GM23338 (cell line): ENCODE results near the gene CD58. TPM values are rescaled to one million over a fixed set of nuclear protein-coding genes. Genes with fewer than 3 reads are reported as not detected.

Source experiments
- ATAC-seq: fragments of 200-7000 bp; cut with Tn5 transposase; 3 replicates; pipeline ENCODE4 v1.9.1; 2020
- DNase-seq: peaks from one replicate; pipeline ENCODE4 v3.0.0-alpha.2; 2015; ENCODE audit warnings: low spot score
- H2AFZ ChIP-seq: fragments of 200-600 bp; sonication (generic); 2 replicates; pipeline ENCODE4 v1.8.0; 2016; ENCODE audit warnings: antibody characterized with exemption, mild to moderate bottlenecking, moderate library complexity
- H3F3A ChIP-seq: fragments of 200-600 bp; sonication (generic); replicated peaks from 2 replicates; pipeline ENCODE4 v1.8.0; 2017; ENCODE audit warnings: antibody characterized with exemption, mixed run types, low read depth
- H3K27ac ChIP-seq: fragments of 200-600 bp; sonication (generic); 2 replicates; pipeline ENCODE4 v1.6.1; 2016; ENCODE audit warnings: low read depth
- H3K27me3 ChIP-seq: fragments of 200-600 bp; sonication (generic); 2 replicates; pipeline ENCODE4 v1.8.0; 2016; ENCODE audit warnings: mild to moderate bottlenecking, mixed run types, moderate library complexity; ENCODE audit not compliant: insufficient read depth
- H3K36me3 ChIP-seq: fragments of 200-600 bp; sonication (generic); 2 replicates; pipeline ENCODE4 v1.8.0; 2016; ENCODE audit warnings: mild to moderate bottlenecking; ENCODE audit not compliant: insufficient read depth
- H3K4me1 ChIP-seq: fragments of 200-600 bp; sonication (generic); 2 replicates; pipeline ENCODE4 v1.8.0; 2016; ENCODE audit warnings: mild to moderate bottlenecking, moderate library complexity; ENCODE audit not compliant: insufficient read depth
- H3K4me2 ChIP-seq: fragments of 200-600 bp; sonication (generic); 2 replicates; pipeline ENCODE4 v1.7.1; 2017; ENCODE audit warnings: mixed run types
- H3K4me3 ChIP-seq: fragments of 200-600 bp; sonication (generic); 2 replicates; pipeline ENCODE4 v1.6.1; 2016; ENCODE audit warnings: mixed run types
- H3K79me2 ChIP-seq: fragments of 200-600 bp; sonication (generic); replicated peaks from 2 replicates; pipeline ENCODE4 v1.8.0; 2017; ENCODE audit warnings: mild to moderate bottlenecking; ENCODE audit not compliant: insufficient read depth
- H3K9me2 ChIP-seq: fragments of 200-600 bp; sonication (generic); 2 replicates; pipeline ENCODE4 v1.8.0; 2017; ENCODE audit not compliant: insufficient read depth
- H4K20me1 ChIP-seq: fragments of 200-600 bp; sonication (generic); replicated peaks from 2 replicates; pipeline ENCODE4 v1.8.0; 2017; ENCODE audit warnings: mild to moderate bottlenecking; ENCODE audit not compliant: insufficient read depth
- H3K27ac Mint-ChIP-seq: 2 replicates; pipeline ENCODE4 v1.8.0; 2020; ENCODE audit warnings: inconsistent platforms, mild to moderate bottlenecking, moderate library complexity, mixed read lengths
- H3K27me3 Mint-ChIP-seq: 3 replicates; pipeline ENCODE4 v1.8.0; 2022; ENCODE audit warnings: low read depth, mild to moderate bottlenecking, moderate library complexity, mixed read lengths, inconsistent platforms; ENCODE audit not compliant: insufficient read depth, poor library complexity
- H3K36me3 Mint-ChIP-seq: 3 replicates; pipeline ENCODE4 v1.8.0; 2021; ENCODE audit warnings: low read depth, mild to moderate bottlenecking, inconsistent platforms, moderate library complexity, mixed read lengths
- H3K4me1 Mint-ChIP-seq: 3 replicates; pipeline ENCODE4 v1.8.0; 2020; ENCODE audit warnings: mild to moderate bottlenecking, inconsistent platforms, mixed read lengths
- H3K4me3 Mint-ChIP-seq: 3 replicates; pipeline ENCODE4 v1.8.0; 2021; ENCODE audit warnings: moderate library complexity, mild to moderate bottlenecking, inconsistent platforms, mixed read lengths
- H3K9me3 Mint-ChIP-seq: 3 replicates; pipeline ENCODE4 v1.8.0; 2020; ENCODE audit warnings: moderate library complexity, mild to moderate bottlenecking, inconsistent platforms, mixed read lengths
- CREB1 ChIP-seq: fragments of 250-450 bp; sonication (Bioruptor Pico); IDR thresholded peaks from 2 replicates; pipeline ENCODE4 v1.5.0; 2020; ENCODE audit warnings: low read depth, mild to moderate bottlenecking, moderate library complexity
- EZH2 ChIP-seq: fragments of 200-600 bp; sonication (generic); IDR thresholded peaks from one replicate; pipeline ENCODE4 v1.8.0; 2017; ENCODE audit warnings: antibody characterized with exemption, mild to moderate bottlenecking, low read depth; ENCODE audit not compliant: unreplicated experiment
- EZH2phosphoT487 ChIP-seq: fragments of 200-600 bp; sonication (generic); IDR thresholded peaks from one replicate; pipeline ENCODE4 v1.8.1; 2018; ENCODE audit warnings: antibody characterized with exemption; ENCODE audit not compliant: unreplicated experiment
- JUNB ChIP-seq: IDR thresholded peaks from one replicate; pipeline ENCODE4 v1.6.1; 2016; ENCODE audit warnings: antibody characterized with exemption; ENCODE audit not compliant: unreplicated experiment
- NANOG ChIP-seq: IDR thresholded peaks from 2 replicates; pipeline ENCODE4 v1.6.1; 2016; ENCODE audit warnings: antibody characterized with exemption, borderline replicate concordance
- POLR2AphosphoS5 ChIP-seq: IDR thresholded peaks from 2 replicates; pipeline ENCODE4 v1.6.1; 2016; ENCODE audit warnings: antibody characterized with exemption, low read depth
- STAT1 ChIP-seq: IDR thresholded peaks from one replicate; pipeline ENCODE4 v1.6.1; 2016; ENCODE audit warnings: antibody characterized with exemption; ENCODE audit not compliant: unreplicated experiment
- ZNF114 ChIP-seq: fragments of 250-450 bp; sonication (Bioruptor Pico); IDR thresholded peaks from 2 replicates; pipeline ENCODE4 v1.5.0; 2020; ENCODE audit warnings: mild to moderate bottlenecking, moderate library complexity
- ZNF331 ChIP-seq: fragments of 250-450 bp; sonication (Bioruptor Pico); IDR thresholded peaks from 2 replicates; pipeline ENCODE4 v1.5.0; 2020; ENCODE audit warnings: low read depth, mild to moderate bottlenecking, moderate library complexity
- polyA plus RNA-seq: library from polyadenylated mRNA; unstranded; fragments of >200 nt; fragmentation: Nextera tagmentation; extraction: Ambion mirVana; gene quantifications from 2 replicates; pipeline ENCODE4 v1.2.1, GENCODE V29; 2016
- total RNA-seq: library from RNA; depleted of rRNA; stranded (reverse); fragments of >200 nt; shearing (Covaris generic); gene quantifications from 2 replicates; pipeline ENCODE4 v1.2.3, GENCODE V29; 2014
- TF ChIP-seq, protein P1 (sequence below): IDR thresholded peaks from one replicate; pipeline ENCODE4 v1.6.1; 2018; ENCODE audit warnings: antibody characterized with exemption; ENCODE audit not compliant: unreplicated experiment
- TF ChIP-seq, protein P2 (sequence below): IDR thresholded peaks from 2 replicates; pipeline ENCODE4 v1.6.1; 2016; ENCODE audit warnings: antibody characterized with exemption
- TF ChIP-seq, protein P3 (sequence below), 2 experiments: fragments of 200-600 bp in 1 of 2; sonication (generic) in 1 of 2; conservative IDR thresholded peaks; 2 replicates each; pipeline versions ENCODE4 v1.5.1 to v1.6.1; 2016 to 2017; ENCODE audit warnings: antibody characterized with exemption in 2 of 2, low read depth in 2 of 2, mild to moderate bottlenecking in 2 of 2, moderate library complexity in 1 of 2

CD58 gene
- total and polyA plus RNA-seq, 2 experiments from 2014 or later: 9.2 to 12.5 TPM

DNA sequence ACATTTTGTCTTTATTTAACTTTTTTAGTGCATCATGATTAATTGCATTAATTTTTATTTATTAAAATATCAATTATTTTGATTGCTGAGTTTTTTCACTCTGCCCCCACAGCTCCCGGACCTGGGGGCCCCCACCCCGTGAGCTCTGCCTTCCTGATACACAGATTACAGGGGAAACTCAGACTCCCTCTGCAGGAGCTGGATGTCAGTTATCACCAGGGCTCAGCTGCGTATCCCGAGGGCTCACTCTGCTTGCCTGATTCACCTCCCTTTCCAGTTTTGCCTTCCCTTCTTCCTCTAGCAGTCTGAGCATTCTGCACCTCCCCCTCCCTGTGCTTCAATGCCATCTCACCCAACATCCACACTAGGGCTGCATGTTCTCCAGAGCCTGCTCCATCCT lies 99.6 kb downstream of the CD58 start:
- DNase-seq: no peak
- TF ChIP-seq, protein P1, sequence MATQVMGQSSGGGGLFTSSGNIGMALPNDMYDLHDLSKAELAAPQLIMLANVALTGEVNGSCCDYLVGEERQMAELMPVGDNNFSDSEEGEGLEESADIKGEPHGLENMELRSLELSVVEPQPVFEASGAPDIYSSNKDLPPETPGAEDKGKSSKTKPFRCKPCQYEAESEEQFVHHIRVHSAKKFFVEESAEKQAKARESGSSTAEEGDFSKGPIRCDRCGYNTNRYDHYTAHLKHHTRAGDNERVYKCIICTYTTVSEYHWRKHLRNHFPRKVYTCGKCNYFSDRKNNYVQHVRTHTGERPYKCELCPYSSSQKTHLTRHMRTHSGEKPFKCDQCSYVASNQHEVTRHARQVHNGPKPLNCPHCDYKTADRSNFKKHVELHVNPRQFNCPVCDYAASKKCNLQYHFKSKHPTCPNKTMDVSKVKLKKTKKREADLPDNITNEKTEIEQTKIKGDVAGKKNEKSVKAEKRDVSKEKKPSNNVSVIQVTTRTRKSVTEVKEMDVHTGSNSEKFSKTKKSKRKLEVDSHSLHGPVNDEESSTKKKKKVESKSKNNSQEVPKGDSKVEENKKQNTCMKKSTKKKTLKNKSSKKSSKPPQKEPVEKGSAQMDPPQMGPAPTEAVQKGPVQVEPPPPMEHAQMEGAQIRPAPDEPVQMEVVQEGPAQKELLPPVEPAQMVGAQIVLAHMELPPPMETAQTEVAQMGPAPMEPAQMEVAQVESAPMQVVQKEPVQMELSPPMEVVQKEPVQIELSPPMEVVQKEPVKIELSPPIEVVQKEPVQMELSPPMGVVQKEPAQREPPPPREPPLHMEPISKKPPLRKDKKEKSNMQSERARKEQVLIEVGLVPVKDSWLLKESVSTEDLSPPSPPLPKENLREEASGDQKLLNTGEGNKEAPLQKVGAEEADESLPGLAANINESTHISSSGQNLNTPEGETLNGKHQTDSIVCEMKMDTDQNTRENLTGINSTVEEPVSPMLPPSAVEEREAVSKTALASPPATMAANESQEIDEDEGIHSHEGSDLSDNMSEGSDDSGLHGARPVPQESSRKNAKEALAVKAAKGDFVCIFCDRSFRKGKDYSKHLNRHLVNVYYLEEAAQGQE: no peak
- TF ChIP-seq STAT1 (no peak), POLR2AphosphoS5 (no peak), EZH2phosphoT487 (no peak), CREB1 (CRISPR knock-in tag) (no peak), NANOG (no peak), ZNF114 (no peak), ZNF331 (CRISPR knock-in tag) (no peak), JUNB (no peak), EZH2 (no peak)
- TF ChIP-seq, protein P2, sequence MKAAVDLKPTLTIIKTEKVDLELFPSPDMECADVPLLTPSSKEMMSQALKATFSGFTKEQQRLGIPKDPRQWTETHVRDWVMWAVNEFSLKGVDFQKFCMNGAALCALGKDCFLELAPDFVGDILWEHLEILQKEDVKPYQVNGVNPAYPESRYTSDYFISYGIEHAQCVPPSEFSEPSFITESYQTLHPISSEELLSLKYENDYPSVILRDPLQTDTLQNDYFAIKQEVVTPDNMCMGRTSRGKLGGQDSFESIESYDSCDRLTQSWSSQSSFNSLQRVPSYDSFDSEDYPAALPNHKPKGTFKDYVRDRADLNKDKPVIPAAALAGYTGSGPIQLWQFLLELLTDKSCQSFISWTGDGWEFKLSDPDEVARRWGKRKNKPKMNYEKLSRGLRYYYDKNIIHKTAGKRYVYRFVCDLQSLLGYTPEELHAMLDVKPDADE: no peak
- TF ChIP-seq, protein P3, sequence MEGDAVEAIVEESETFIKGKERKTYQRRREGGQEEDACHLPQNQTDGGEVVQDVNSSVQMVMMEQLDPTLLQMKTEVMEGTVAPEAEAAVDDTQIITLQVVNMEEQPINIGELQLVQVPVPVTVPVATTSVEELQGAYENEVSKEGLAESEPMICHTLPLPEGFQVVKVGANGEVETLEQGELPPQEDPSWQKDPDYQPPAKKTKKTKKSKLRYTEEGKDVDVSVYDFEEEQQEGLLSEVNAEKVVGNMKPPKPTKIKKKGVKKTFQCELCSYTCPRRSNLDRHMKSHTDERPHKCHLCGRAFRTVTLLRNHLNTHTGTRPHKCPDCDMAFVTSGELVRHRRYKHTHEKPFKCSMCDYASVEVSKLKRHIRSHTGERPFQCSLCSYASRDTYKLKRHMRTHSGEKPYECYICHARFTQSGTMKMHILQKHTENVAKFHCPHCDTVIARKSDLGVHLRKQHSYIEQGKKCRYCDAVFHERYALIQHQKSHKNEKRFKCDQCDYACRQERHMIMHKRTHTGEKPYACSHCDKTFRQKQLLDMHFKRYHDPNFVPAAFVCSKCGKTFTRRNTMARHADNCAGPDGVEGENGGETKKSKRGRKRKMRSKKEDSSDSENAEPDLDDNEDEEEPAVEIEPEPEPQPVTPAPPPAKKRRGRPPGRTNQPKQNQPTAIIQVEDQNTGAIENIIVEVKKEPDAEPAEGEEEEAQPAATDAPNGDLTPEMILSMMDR (conservative IDR thresholded peaks at IDR 0.05; ENCODE audit: low read depth in 2 of 2): no peak
- Histone ChIP-seq H3K27me3 (no peaks in the 10 kb centered on the region), H3K4me3 (no peak overlapping the region), H3K9me2 (no peaks in the 10 kb centered on the region; the same call in 1 of the 2 replicates), H3K4me2 (no peak overlapping the region), H2AFZ (no peak overlapping the region), H4K20me1 (no peaks in the 10 kb centered on the region), H3K79me2 (no peaks in the 10 kb centered on the region), H3K4me1 (no peaks in the 10 kb centered on the region), H3K27ac (no peak overlapping the region), H3K36me3 (no peaks in the 10 kb centered on the region), H3F3A (no peaks in the 10 kb centered on the region)
- Mint-ChIP-seq H3K4me1 (peaks cover 13% of the 10 kb centered on the region), H3K36me3 (no peaks in the 10 kb centered on the region), H3K4me3 (no peak overlapping the region), H3K27me3 (peaks cover 4% of the 10 kb centered on the region), H3K27ac (0 out of 2 replicates have a peak overlapping the region, but pooled peaks have one; percentile 50), H3K9me3 (no peaks in the 10 kb centered on the region; the same call in 1 of the 3 replicates)
- ATAC-seq: peak; percentile 36; the same call in 2 of the 3 replicates
